Measurements from ENCODE around the gene TMEM170A. TPM values are rescaled to one million over a fixed set of nuclear protein-coding genes. Genes with fewer than 3 reads are reported as not detected.

Gene TMEM170A
- total RNA-seq, 4 donors from 2014 or later: 14.8 to 20.5 (median 18.0) TPM

- TF ChIP-seq CTCF (IDR thresholded peaks at IDR 0.05; ENCODE audit: low read depth): no peak
Measured at GRCh38 chr16:75415169-75415905, 49.2 kb downstream of the TMEM170A start.

- TF ChIP-seq CTCF (IDR thresholded peaks at IDR 0.05; ENCODE audit: low read depth): no peak
Measured at GRCh38 chr16:75413951-75414350, 50.5 kb downstream of the TMEM170A start.

- TF ChIP-seq CTCF (IDR thresholded peaks at IDR 0.05; ENCODE audit: low read depth): no peak
Measured at GRCh38 chr16:75406943-75407342, 57.5 kb downstream of the TMEM170A start.

GRCh38 chr16:75402821-75403475 is 61.5 kb downstream of the TMEM170A start:
- TF ChIP-seq CTCF (IDR thresholded peaks at IDR 0.05; ENCODE audit: low read depth): no peak

- TF ChIP-seq CTCF (IDR thresholded peaks at IDR 0.05; ENCODE audit: low read depth): no peak
Measured at GRCh38 chr16:75402159-75402820, 62.2 kb downstream of the TMEM170A start.

- no peak for TF ChIP-seq CTCF (IDR thresholded peaks at IDR 0.05; ENCODE audit: low read depth)
Measured at GRCh38 chr16:75401691-75402090, 62.8 kb downstream of the TMEM170A start.

GRCh38 chr16:75398333-75398732 is 66.2 kb downstream of the TMEM170A start:
- no peak for TF ChIP-seq CTCF (IDR thresholded peaks at IDR 0.05; ENCODE audit: low read depth)
